DND-41 (cell line): ENCODE data around the gene GNLY.

Experiments used
- ATAC-seq: fragments of 200-7000 bp; cut with Tn5 transposase; 3 replicates; pipeline ENCODE4 v1.9.1; 2021; ENCODE audit warnings: low read depth; ENCODE audit not compliant: insufficient read depth
- DNase-seq: peaks from one replicate; pipeline ENCODE4 v3.0.0-alpha.2; 2020
- H2AFZ ChIP-seq: 2 replicates; pipeline ENCODE4 v1.6.0; 2012; ENCODE audit warnings: low read depth, low read length
- H3K27ac ChIP-seq: 2 replicates; pipeline ENCODE4 v1.5.1; 2012; ENCODE audit warnings: low read length, inconsistent platforms
- H3K27me3 ChIP-seq: fragments of 200-600 bp; sonication (generic); 2 replicates; pipeline ENCODE4 v1.6.0; 2012; ENCODE audit warnings: low read length, mild to moderate bottlenecking, inconsistent platforms; ENCODE audit not compliant: insufficient read depth, poor library complexity
- H3K36me3 ChIP-seq: 2 replicates; pipeline ENCODE4 v1.5.1; 2012; ENCODE audit warnings: low read length, inconsistent platforms; ENCODE audit not compliant: insufficient read depth
- H3K4me1 ChIP-seq: 2 replicates; pipeline ENCODE4 v1.5.1; 2012; ENCODE audit warnings: mild to moderate bottlenecking, low read length; ENCODE audit not compliant: insufficient read depth
- H3K4me2 ChIP-seq: 2 replicates; pipeline ENCODE4 v1.6.0; 2012; ENCODE audit warnings: mild to moderate bottlenecking, moderate library complexity, low read length, inconsistent platforms; ENCODE audit not compliant: insufficient read depth
- H3K4me3 ChIP-seq, 2 experiments: fragments of 200-600 bp in 1 of 2; shearing (Covaris generic) in 1 of 2; 2 replicates each; pipeline ENCODE4 v1.5.1; 2012 to 2016; ENCODE audit warnings: inconsistent platforms in 2 of 2, low read length in 2 of 2, mild to moderate bottlenecking in 2 of 2, low read depth in 1 of 2, moderate library complexity in 1 of 2
- H3K79me2 ChIP-seq: 2 replicates; pipeline ENCODE4 v1.6.0; 2012; ENCODE audit warnings: low read length, inconsistent platforms; ENCODE audit not compliant: insufficient read depth
- H3K9ac ChIP-seq: 2 replicates; pipeline ENCODE4 v1.6.0; 2012; ENCODE audit warnings: low read depth, mild to moderate bottlenecking, inconsistent platforms, low read length, moderate library complexity
- H3K9me3 ChIP-seq: 2 replicates; pipeline ENCODE4 v1.5.1; 2012; ENCODE audit warnings: low read length, moderate library complexity, mild to moderate bottlenecking, inconsistent platforms; ENCODE audit not compliant: insufficient read depth, severe bottlenecking
- H4K20me1 ChIP-seq: 2 replicates; pipeline ENCODE4 v1.6.0; 2012; ENCODE audit warnings: low read length; ENCODE audit not compliant: insufficient read depth
- CTCF ChIP-seq: IDR thresholded peaks from 2 replicates; pipeline ENCODE4 v1.5.1; 2012; ENCODE audit warnings: borderline replicate concordance, low read length, moderate library complexity, mild to moderate bottlenecking; ENCODE audit not compliant: poor library complexity, severe bottlenecking; ENCODE audit errors: extremely low read depth
- EZH2 ChIP-seq: IDR thresholded peaks from 3 replicates; pipeline ENCODE4 v1.6.1; 2012; ENCODE audit warnings: borderline replicate concordance, low read depth, mild to moderate bottlenecking, moderate library complexity, low read length, inconsistent platforms; ENCODE audit not compliant: severe bottlenecking

GNLY gene

GRCh38 chr2:85660725-85661124, 33.4 kb upstream of the GNLY start:
- Histone ChIP-seq H4K20me1 (0 out of 2 replicates have a peak, but pooled peaks cover 3% of the 10 kb centered on the region), H3K4me3 (no peak overlapping the region), H3K27me3 (no peaks in the 10 kb centered on the region), H3K9ac (no peak overlapping the region), H3K36me3 (peaks cover 19% of the 10 kb centered on the region; the same call in 1 of the 2 replicates), H2AFZ (no peak overlapping the region), H3K9me3 (no peaks in the 10 kb centered on the region), H3K27ac (no peak overlapping the region), H3K4me2 (no peak overlapping the region), H3K4me1 (no peaks in the 10 kb centered on the region), H3K79me2 (no peaks in the 10 kb centered on the region)
- TF ChIP-seq EZH2: no peak
- TF ChIP-seq CTCF: no peak
- DNase-seq: no peak
- no peak for ATAC-seq

DNA sequence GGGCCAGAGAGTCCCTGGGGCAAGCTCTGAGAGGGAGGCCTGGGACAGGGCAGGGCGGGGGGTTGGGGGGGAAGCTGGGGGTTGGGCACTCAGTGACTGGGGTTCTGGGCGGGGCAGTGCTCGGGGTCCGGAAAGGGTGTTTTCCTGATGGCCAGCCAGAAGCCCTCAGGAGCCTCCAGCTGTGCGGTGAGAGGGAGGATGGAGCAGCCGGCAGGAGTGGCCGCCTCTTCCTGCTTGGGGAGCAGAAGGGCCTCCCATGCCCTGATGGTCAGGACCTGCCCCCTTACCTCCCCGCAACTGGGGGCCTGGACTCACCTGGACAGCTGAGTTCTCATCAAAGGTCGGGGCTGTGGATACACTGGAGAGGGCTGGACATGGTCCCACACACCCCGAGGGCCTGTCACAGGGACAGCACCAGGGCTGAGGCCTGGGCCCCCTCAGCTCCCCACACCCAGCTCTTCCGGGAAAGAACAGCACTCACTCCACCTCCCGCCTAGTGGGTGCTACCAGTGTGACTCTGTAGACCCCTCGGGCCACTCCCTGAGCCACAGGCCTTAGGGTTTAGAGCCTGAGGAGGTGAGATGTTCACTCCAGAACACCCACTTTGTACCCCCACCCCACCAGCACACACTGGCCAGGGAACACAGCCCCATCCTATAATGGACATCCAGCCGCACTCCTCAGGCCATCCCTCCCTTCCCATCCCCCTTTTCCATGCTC, 32.9 kb upstream of the GNLY start:
- H3K36me3 ChIP-seq: peaks cover 13% of the 10 kb centered on the region; the same call in 1 of the 2 replicates
- H3K27me3 ChIP-seq: no peaks in the 10 kb centered on the region
- no peak overlapping the region for H3K9ac ChIP-seq
- DNase-seq (no peak), ATAC-seq (no peak)
- H3K27ac ChIP-seq: no peak overlapping the region
- no peak overlapping the region for H2AFZ ChIP-seq
- 0 out of 2 replicates have a peak, but pooled peaks cover 3% of the 10 kb centered on the region for H4K20me1 ChIP-seq
- no peak overlapping the region for H3K4me3 ChIP-seq
- no peak for TF ChIP-seq CTCF
- H3K4me1 ChIP-seq: no peaks in the 10 kb centered on the region
- no peaks in the 10 kb centered on the region for H3K9me3 ChIP-seq
- no peaks in the 10 kb centered on the region for H3K79me2 ChIP-seq
- H3K4me2 ChIP-seq: no peak overlapping the region

GRCh38 chr2:85662899-85663593, 31.1 kb upstream of the GNLY start:
- DNase-seq (no peak), ATAC-seq (no peak)
- Histone ChIP-seq H3K9me3 (no peaks in the 10 kb centered on the region), H3K4me2 (no peak overlapping the region), H3K9ac (no peak overlapping the region), H3K27ac (no peak overlapping the region), H3K27me3 (no peaks in the 10 kb centered on the region), H2AFZ (no peak overlapping the region), H3K36me3 (0 out of 2 replicates have a peak, but pooled peaks cover 9% of the 10 kb centered on the region), H4K20me1 (0 out of 2 replicates have a peak, but pooled peaks cover 3% of the 10 kb centered on the region), H3K4me1 (no peaks in the 10 kb centered on the region), H3K4me3 (no peak overlapping the region), H3K79me2 (no peaks in the 10 kb centered on the region)
- no peak for TF ChIP-seq EZH2
- TF ChIP-seq CTCF: no peak
